Liver (tissue), 3 donors: ENCODE measurements around the gene RBMS3.

ENCODE experiments used
- EGR1 ChIP-seq, 2 donors: IDR thresholded peaks; 2 replicates each; pipeline ENCODE4 v1.6.1; 2016 to 2018; ENCODE audit warnings: antibody characterized with exemption in 2 of 2, low read depth in 2 of 2
- GABPA ChIP-seq, 2 donors: IDR thresholded peaks in 1 of 2; conservative IDR thresholded peaks in 1 of 2; 2 replicates each; pipeline ENCODE4 v1.6.1; 2016; ENCODE audit warnings: antibody characterized with exemption in 2 of 2, mild to moderate bottlenecking in 1 of 2, moderate library complexity in 1 of 2
- RAD21 ChIP-seq, 2 donors: IDR thresholded peaks; 2 replicates each; pipeline ENCODE4 v1.6.1; 2016; ENCODE audit warnings: antibody characterized with exemption in 2 of 2, mild to moderate bottlenecking in 2 of 2
- TAF1 ChIP-seq: conservative IDR thresholded peaks from 2 replicates; pipeline ENCODE4 v1.6.1; 2016; ENCODE audit warnings: antibody characterized with exemption, mild to moderate bottlenecking
- TF ChIP-seq, protein P1 (sequence below): fragments of 150-350 bp; IDR thresholded peaks from 2 replicates; pipeline ENCODE4 v1.5.1; 2017; ENCODE audit warnings: improper control_type of control experiment, low read depth, low read length; ENCODE audit not compliant: missing input control
- TF ChIP-seq, protein P2 (sequence below): IDR thresholded peaks from 2 replicates; pipeline ENCODE4 v1.6.1; 2016; ENCODE audit warnings: antibody characterized with exemption
- TF ChIP-seq, protein P3 (sequence below): IDR thresholded peaks from 2 replicates; pipeline ENCODE4 v1.6.1; 2016; ENCODE audit warnings: antibody characterized with exemption
- donor health status: healthy.
- donor health status: healthy.

DNA sequence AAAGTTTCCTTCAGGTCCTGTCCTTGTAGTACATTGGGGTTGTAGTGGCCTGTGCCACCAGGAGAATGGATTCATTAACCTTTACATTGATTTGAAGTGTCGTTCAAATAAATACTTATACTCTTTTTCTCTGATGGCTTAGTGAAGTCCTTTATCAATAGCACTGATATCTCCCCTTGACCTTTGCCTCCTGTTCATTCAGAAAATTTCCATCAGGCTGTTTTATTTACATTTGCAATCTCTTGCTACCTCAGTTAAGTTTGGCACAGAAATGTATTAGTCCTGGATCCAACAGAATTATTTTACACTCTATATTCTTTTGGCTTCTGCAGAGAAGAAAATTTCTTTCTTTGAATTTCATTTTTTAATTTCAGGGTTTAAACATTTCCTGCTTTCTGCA is 497.0 kb downstream of the RBMS3 start:
- TF ChIP-seq EGR1 (IDR thresholded peaks at IDR 0.05; ENCODE audit: low read depth in 2 of 2), result peak in 1 of 2 donors; percentile 58
- TF ChIP-seq, protein P1, sequence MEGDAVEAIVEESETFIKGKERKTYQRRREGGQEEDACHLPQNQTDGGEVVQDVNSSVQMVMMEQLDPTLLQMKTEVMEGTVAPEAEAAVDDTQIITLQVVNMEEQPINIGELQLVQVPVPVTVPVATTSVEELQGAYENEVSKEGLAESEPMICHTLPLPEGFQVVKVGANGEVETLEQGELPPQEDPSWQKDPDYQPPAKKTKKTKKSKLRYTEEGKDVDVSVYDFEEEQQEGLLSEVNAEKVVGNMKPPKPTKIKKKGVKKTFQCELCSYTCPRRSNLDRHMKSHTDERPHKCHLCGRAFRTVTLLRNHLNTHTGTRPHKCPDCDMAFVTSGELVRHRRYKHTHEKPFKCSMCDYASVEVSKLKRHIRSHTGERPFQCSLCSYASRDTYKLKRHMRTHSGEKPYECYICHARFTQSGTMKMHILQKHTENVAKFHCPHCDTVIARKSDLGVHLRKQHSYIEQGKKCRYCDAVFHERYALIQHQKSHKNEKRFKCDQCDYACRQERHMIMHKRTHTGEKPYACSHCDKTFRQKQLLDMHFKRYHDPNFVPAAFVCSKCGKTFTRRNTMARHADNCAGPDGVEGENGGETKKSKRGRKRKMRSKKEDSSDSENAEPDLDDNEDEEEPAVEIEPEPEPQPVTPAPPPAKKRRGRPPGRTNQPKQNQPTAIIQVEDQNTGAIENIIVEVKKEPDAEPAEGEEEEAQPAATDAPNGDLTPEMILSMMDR, result no peak
- TF ChIP-seq, protein P2, sequence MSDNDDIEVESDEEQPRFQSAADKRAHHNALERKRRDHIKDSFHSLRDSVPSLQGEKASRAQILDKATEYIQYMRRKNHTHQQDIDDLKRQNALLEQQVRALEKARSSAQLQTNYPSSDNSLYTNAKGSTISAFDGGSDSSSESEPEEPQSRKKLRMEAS, result no peak
- TF ChIP-seq TAF1, result no peak
- TF ChIP-seq RAD21 (IDR thresholded peaks at IDR 0.05), result peak in 1 of 2 donors; percentile 46
- TF ChIP-seq GABPA (IDR thresholded peaks at IDR 0.05 in 1 of 2, conservative IDR thresholded peaks at IDR 0.05 in 1 of 2), result no peak
- TF ChIP-seq, protein P3, sequence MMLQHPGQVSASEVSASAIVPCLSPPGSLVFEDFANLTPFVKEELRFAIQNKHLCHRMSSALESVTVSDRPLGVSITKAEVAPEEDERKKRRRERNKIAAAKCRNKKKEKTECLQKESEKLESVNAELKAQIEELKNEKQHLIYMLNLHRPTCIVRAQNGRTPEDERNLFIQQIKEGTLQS, result no peak
